Activated CD4-positive, alpha-beta T cell treated with anti-CD3 and anti-CD28 coated beads, Interleukin-2, amount 50 U/mL, for 1 hour (primary cell): ENCODE measurements around the gene GIMAP1.

ENCODE experiments used
- DNase-seq: peaks from one replicate; pipeline ENCODE4 v3.0.0-alpha.2; 2020

Gene GIMAP1

GRCh38 chr7:150722431-150722931, 6.1 kb downstream of the GIMAP1 start:
- DNase-seq: no peak

DNA sequence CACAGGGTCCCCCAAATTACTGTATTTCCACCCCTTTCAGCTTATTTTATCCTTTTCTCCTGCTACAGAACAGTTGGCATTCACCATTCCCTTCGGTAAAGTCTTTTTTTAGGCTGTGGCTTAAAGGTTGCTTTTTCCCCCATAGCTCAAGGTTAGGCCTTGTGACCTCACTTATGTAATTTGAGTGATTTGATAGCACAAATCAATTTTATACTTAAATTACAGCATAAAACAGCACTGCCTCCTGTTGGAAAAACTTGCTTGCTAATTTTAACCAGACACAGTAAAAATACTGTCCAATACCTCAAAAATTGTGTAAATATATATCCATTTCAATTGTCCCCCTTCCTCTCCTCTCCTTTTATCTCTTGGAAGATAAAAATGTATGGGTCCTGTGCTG, 7.1 kb downstream of the GIMAP1 start:
- no peak for DNase-seq

DNA sequence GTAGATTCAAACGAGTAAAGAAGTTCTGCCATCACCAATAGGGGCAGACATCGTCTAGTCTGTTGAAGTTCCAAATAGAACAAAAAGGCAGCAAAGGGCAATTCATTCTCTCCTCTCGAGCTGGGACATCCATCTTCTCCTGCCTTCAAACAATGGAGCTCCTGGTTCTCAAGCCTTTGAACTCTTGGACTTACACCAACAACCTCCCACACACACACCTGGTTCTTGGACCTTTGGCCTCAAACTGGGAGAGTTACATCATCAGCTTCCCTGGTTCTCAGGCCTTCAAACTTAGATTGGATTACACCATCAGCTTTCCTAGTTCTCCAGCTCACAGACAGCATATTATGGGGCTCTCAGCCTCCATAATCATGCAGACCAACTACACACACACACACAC, 11.0 kb downstream of the GIMAP1 start:
- no peak for DNase-seq

GRCh38 chr7:150728011-150728410, 11.6 kb downstream of the GIMAP1 start:
- no peak for DNase-seq

GRCh38 chr7:150728609-150729008, 12.2 kb downstream of the GIMAP1 start:
- DNase-seq: no peak

DNA sequence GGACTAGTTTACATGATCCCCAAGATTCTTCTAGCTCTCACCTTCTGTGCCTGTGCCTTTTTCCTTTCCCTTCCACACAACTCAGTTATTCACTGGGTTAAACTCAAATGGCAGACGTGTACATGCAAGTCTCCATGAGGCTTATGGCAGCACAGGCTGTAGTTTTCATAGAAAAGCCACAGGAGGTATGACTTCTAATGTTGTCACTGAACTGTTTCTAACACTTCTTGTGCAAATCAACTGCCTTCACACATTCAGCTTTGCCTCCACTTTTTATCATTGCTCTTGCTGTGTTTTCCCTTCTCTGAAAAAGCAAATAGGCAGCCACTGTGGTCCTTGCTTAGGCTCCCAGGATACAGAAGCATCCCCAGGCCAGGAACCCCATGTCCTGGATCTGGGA, 15.5 kb downstream of the GIMAP1 start:
- DNase-seq: no peak

DNA sequence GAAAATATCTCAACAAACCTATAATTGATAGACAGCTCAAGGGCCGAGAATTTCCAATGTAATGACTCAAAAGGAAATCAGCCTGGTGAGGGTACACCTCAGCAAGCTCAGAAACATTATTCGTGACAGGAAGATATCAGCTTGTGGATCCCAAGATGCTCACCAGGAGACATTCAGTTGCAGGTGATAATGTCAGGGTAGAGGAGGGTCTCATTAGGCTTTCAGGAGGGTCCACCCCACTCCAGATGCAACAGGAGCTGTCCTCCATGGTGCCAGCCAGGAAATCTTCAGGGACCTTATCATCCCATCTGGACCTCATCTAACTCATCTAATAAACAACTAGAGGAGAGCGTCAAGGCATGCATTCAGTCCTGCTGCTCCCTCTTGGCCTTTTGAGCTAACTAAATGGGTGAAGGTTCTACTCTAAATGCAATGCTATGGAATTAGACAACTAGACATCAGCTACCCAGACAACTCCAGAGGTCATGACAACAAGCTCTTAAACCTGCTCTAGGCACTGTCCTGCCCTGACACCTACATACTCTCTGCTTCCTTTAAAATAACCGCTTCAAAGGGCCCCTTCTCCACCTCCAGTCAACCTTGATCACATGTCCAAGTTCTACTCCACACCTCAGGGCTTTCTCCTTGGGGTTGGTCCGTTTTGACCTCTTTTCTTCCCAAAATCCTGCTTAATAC, 16.5 kb downstream of the GIMAP1 start:
- no peak for DNase-seq

- DNase-seq: no peak
Observed at GRCh38 chr7:150733482-150734095, 17.2 kb downstream of the GIMAP1 start.

- no peak for DNase-seq
Observed at GRCh38 chr7:150734254-150734653, 17.8 kb downstream of the GIMAP1 start.

GRCh38 chr7:150735596-150736358, 19.4 kb downstream of the GIMAP1 start:
- no peak for DNase-seq

DNA sequence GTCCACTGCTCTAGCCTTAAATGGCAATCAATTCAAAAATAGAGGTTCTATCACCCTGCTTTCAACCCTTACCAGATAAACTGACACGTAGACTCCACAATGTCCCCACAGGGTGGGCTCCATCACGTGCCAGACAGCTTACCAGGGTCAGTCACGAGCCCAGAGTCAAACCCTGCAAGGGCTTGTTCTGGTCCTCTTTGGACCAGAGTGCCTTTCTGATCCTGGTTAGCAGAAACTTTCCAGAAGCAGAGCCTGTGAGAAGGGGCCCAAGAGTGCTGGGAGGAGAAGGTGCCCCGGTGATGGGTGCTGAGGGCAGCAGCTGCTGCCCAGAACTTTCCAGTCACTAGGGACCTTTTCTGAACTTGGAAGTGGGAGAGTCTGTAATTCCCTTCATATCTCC, 20.5 kb downstream of the GIMAP1 start:
- DNase-seq: no peak

GRCh38 chr7:150737265-150738055, 21.0 kb downstream of the GIMAP1 start, which contains the start of gene GIMAP5:
Gene GIMAP5, plus strand, starts transcription at chr7:150737418. Its CDS starts 3,467 bp downstream, at chr7:150740885.
- peak; percentile 60 for DNase-seq

GRCh38 chr7:150738092-150738491, 21.7 kb downstream of the GIMAP1 start:
- no peak for DNase-seq

DNA sequence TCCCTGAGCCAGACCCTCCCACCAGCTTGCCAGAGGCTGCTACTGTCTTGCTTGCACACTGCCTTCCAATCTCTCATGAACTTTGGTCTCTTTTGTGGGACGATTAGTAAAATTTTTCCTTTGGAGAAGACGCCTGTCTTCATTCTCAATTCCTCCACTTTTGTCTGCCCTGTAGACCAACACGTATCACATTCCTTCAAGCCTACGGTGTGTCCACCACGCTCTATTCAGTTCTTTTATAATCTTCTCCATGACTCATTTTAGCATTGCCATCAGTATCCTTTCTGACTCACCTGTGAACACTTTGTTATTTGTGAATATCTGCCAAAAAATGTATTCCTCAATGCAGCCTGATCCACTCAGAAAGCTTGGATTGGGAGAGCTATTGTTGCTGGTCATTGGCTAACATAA, 22.2 kb downstream of the GIMAP1 start:
- DNase-seq: no peak

- no peak for DNase-seq
Observed at GRCh38 chr7:150739033-150739432, 22.6 kb downstream of the GIMAP1 start.

GRCh38 chr7:150740053-150740452, 23.6 kb downstream of the GIMAP1 start:
- no peak for DNase-seq

GRCh38 chr7:150742286-150742968, 26.0 kb downstream of the GIMAP1 start:
- no peak for DNase-seq

- no peak for DNase-seq
Observed at GRCh38 chr7:150744041-150744656, 27.7 kb downstream of the GIMAP1 start.

DNA sequence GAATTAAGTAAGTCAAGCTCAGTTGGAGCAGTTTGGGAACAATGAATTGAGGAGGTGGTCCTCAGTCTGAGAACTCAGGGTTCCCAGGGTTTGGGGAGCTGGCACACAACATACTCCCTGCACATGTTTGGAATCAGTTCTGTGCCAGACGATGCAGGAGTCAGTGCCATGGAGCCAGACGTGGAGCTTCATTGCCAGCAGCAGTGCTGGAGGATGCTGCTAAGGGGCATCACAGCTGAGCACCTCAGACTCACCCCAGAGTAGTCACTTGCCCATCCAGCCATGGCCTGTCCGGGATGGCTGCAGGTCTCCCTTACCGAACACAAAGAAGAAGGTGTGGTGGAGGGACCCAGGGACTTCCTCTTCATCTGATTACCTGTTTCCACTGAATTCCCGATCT, 28.7 kb downstream of the GIMAP1 start:
- DNase-seq: no peak

GRCh38 chr7:150745876-150746275, 29.5 kb downstream of the GIMAP1 start:
- no peak for DNase-seq

- DNase-seq: no peak
Observed at GRCh38 chr7:150746921-150747320, 30.5 kb downstream of the GIMAP1 start.

GRCh38 chr7:150748376-150748775, 32.0 kb downstream of the GIMAP1 start:
- no peak for DNase-seq
